ENCODE results near the gene C2CD2L.
"Not testable (repeated sequence)": the region's sequence is repeated elsewhere in the genome, so short reads cannot be mapped to it uniquely, and the experiment has no call there.

The C2CD2L gene

GRCh38 chr11:119153049-119153818 is 46.1 kb downstream of the C2CD2L start:
- no peak for DNase-seq

- no peak for DNase-seq
Observed at GRCh38 chr11:119154178-119154577, 47.0 kb downstream of the C2CD2L start.

- DNase-seq = no peak
Observed at GRCh38 chr11:119155733-119156492, 48.8 kb downstream of the C2CD2L start.

GRCh38 chr11:119156496-119156895 is 49.4 kb downstream of the C2CD2L start:
- DNase-seq = no peak

- DNase-seq = no peak
Observed at GRCh38 chr11:119157063-119157462, 49.9 kb downstream of the C2CD2L start.

- DNase-seq = no peak
Observed at GRCh38 chr11:119158467-119158866, 51.3 kb downstream of the C2CD2L start.

GRCh38 chr11:119160151-119160550 is 53.0 kb downstream of the C2CD2L start:
- no peak for DNase-seq

GRCh38 chr11:119161871-119162270 is 54.7 kb downstream of the C2CD2L start:
- no peak for DNase-seq

- no peak for DNase-seq
Observed at GRCh38 chr11:119166368-119167076, 59.4 kb downstream of the C2CD2L start.

- not testable (repeated sequence) for DNase-seq
Observed at GRCh38 chr11:119167077-119167458, 59.9 kb downstream of the C2CD2L start.

- no peak for DNase-seq
Observed at GRCh38 chr11:119167933-119168332, 60.8 kb downstream of the C2CD2L start.
